GM13977 (cell line): Measurements from ENCODE around the gene XPNPEP2.

Source experiments
- DNase-seq: peaks from one replicate; pipeline ENCODE4 v3.0.0; 2012; ENCODE audit warnings: low spot score
- in situ Hi-C: fragments of 300-500 bp; cut with MboI; formaldehyde crosslinking; loops from one replicate; pipeline ENCODE4 v1.12.0; 2022; ENCODE audit warnings: low sequenced_read_pairs, low pct_unique_long_range_greater_than_20kb, mixed read lengths, inconsistent platforms; ENCODE audit not compliant: unreplicated experiment
- TF ChIP-seq, protein P1 (sequence below): IDR thresholded peaks from 2 replicates; pipeline ENCODE4 v1.5.1; 2012; ENCODE audit warnings: mild to moderate bottlenecking, control low read depth; ENCODE audit not compliant: insufficient read depth; ENCODE audit errors: extremely low read depth, missing control alignments

The XPNPEP2 gene

DNA sequence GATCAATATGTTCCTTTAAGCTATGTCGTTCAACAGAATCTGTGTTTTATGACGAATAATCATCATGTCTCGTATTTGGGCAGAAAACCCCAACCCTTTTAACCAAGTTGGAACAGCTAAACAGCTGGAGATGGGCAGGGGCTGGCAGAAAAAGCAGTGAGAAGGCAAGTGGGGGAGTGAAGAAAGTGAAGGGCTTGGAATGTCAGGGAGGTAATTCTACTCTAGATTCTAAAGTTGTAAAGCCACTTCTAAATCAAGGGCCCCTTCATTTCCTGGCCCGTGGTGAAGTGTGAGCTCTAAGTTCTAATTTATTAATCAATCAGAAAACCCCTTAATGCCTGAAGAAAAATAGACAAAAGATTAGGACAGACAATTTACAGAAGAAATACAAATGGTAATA is 61.4 kb downstream of the XPNPEP2 start:
- in situ Hi-C loops = no loop called here

DNA sequence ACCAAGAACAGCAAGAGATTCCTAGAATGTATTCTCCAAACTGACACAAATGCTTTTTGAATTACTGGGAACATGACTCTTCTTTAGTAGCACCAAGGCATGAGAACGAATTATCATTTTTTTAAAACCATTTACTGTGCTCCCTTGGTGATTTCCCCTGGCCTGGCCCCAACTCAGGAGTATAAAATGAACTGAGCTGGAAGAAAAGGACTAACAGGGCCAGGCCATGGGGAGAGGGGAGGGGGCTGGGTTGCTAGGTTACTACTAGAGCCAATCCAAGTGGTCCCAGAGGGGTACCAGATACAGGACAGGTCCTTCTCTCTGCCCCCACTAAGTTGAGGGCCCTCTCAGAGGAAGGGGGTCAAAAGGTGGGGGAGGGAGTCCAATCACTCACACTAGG is 64.1 kb downstream of the XPNPEP2 start:
- in situ Hi-C loops = no loop called here
- TF ChIP-seq, protein P1, sequence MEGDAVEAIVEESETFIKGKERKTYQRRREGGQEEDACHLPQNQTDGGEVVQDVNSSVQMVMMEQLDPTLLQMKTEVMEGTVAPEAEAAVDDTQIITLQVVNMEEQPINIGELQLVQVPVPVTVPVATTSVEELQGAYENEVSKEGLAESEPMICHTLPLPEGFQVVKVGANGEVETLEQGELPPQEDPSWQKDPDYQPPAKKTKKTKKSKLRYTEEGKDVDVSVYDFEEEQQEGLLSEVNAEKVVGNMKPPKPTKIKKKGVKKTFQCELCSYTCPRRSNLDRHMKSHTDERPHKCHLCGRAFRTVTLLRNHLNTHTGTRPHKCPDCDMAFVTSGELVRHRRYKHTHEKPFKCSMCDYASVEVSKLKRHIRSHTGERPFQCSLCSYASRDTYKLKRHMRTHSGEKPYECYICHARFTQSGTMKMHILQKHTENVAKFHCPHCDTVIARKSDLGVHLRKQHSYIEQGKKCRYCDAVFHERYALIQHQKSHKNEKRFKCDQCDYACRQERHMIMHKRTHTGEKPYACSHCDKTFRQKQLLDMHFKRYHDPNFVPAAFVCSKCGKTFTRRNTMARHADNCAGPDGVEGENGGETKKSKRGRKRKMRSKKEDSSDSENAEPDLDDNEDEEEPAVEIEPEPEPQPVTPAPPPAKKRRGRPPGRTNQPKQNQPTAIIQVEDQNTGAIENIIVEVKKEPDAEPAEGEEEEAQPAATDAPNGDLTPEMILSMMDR = no peak

More for the DNA sequence above, 61.4 kb downstream of the XPNPEP2 start:
- TF ChIP-seq, protein P1 = no peak
- DNase-seq = no peak

DNA sequence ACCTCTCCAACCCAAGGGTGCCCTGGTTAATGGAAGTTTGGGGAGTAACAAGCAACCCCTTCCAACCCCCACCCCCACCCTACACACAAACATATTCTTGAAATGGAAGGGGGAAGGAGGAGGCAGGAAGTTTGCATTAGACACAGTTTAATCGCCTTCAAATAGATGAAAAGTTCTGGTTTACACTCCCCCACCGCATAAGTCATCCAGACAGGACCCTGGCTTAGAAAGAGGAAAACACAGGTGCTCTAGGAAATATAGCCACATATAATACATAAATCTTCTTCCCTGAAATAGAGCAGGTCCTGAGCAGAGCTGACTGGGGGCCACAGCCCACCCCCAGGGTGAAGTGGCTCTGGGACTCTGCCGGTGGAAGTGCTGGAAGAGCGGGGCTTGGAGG is 66.0 kb downstream of the XPNPEP2 start:
- TF ChIP-seq, protein P1 = no peak
- no peak for DNase-seq
- in situ Hi-C loops = no loop called here

More for the DNA sequence above, 64.1 kb downstream of the XPNPEP2 start:
- no peak for DNase-seq

DNA sequence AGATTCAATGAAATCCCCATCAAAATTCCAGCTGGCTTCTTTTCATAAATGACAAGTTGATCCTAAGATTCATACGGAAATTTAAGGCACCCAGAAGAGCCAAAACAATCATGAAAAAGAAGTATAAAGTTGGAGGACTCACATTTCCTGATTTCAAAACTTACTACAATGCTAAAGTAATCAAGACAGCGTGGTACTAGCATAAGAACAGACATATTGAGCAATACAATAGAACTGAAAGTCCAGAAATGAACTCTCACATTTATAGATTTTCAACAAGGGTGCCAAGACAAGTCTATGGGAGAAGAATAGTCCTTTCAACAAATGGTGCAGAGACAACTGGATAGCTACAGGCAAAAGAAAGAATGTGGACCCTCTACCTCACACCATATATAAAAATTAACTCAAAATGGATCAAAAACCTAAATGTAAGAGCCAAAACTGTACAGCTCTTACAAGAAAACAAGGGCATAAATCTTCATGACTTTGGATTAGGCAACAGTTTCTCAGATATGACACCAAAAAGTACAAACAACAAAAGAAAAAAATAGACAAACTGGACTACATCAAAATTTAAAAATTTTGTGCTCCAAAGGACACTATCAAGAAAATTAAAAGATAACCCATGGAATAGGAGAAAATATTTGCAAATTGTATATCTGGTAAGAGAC is 69.5 kb downstream of the XPNPEP2 start:
- no peak for DNase-seq
- in situ Hi-C loops = no loop called here
- TF ChIP-seq, protein P1 = no peak

DNA sequence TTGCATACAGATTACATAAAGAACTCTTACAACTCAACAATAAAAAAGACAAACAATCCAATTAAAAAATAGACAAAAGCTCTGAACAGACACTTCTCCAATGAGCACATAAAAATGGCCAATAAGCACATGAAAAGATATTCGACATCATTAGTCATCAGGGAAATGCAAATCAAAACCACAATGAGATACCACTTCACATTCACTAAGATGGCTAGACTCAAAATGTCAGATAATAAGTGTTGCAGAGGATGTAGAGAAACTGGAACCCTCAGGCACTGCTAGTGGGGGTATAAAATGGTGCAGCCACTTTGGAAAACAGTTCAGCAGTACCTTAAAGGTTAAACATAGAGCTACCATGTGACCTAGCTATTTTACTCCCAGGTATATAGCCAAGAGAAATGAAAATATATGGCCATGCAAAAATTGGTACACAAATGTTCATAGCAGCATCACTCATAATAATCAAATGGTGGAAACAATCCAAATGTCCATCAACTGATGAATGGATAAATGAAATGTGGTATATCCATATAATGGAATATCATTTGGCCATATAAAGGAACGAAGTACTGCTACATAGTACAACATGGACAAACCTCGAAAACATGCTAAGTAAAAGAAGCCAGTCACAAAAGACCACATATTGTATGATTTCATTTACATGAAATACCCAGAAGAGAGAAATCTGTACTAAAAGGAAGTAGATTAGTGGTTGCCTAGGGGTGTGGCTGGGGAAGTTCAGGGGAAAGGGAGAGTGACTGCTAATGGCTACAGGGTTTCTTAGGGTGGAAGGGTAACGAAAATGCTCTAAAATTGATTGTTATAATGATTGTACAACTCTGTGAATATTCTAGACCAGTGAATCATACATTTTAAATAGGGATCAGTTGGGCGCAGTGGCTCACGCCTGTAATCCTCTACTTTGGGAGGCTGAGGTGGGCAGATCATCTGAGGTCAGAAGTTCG is 70.3 kb downstream of the XPNPEP2 start:
- TF ChIP-seq, protein P1 = no peak
- no peak for DNase-seq
- in situ Hi-C loops = no loop called here

DNA sequence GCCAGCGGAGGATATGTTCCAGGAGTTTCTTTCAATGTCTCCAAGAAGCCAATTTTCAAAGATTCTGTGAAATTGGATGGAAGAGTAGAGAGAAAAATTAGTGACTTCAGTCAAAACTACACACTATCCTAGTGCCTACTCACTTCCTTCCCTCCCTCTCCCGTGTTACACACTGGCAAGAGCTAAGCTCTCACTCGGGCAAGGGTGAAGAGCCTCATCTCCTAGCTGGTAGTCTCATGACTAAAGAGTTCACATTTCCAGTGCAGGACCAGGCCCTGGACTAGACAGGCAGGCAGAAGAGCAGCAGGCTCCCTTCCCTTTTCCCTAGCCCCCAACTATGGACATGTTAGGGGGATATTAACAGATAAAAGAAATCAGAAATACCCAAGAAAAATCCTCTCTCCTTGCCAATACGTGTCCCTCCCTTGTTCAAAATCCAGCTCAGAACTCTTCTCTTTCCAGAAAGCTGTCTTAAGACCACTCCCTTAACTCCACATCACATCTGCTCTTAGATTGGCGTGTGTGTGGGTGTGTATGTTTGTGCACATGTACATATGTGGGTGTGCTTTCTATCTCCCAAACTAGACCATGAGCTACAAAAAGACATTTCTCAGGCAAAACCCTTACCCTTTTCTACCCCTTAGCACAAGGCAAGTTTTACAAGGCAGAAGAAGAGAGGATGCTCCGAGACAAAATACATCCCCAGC is 75.0 kb downstream of the XPNPEP2 start:
- in situ Hi-C loops = no loop called here
- no peak for DNase-seq
- TF ChIP-seq, protein P1 = no peak
